B cell (primary cell): ENCODE measurements around the gene TBC1D14.

ENCODE experiments used
- EZH2 ChIP-seq: IDR thresholded peaks from 2 replicates; pipeline ENCODE4 v1.6.1; 2012; ENCODE audit warnings: borderline replicate concordance, low read depth, mild to moderate bottlenecking, moderate library complexity, low read length; ENCODE audit not compliant: insufficient read depth, poor library complexity, severe bottlenecking
- TF ChIP-seq, protein P1 (sequence below): fragments of 200-600 bp; IDR thresholded peaks from one replicate; pipeline ENCODE4 v1.8.0; 2022; ENCODE audit warnings: antibody characterized with exemption, mild to moderate bottlenecking

DNA sequence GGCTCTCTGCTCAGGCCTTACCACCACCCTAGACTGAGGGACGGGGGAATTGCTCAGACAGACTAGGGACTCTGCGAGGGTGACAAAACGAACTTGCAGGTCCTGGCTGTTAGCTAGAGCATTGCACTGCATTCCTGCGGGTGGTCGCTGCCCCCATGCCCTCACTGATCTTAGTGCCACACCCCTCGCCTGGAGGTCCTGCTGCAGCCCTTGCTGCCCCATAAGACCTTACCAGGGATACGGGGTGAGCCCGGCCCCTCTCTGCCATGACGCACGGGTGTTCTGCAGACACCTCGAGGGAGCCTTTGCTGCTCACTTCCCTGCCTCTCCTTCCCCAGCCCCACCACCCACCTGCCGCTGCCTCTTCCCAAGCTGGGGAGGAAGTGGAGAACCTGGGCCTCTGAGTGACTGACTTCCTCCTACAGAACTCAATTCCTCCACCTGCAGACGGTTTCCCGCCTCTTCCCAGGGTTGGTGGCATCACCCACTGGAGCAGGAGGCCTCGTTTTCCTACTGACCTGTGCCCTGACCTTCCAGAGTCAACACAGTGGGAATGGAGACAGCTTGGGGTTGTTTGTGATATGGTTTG, 19.8 kb upstream of the TBC1D14 start:
- TF ChIP-seq, protein P1, sequence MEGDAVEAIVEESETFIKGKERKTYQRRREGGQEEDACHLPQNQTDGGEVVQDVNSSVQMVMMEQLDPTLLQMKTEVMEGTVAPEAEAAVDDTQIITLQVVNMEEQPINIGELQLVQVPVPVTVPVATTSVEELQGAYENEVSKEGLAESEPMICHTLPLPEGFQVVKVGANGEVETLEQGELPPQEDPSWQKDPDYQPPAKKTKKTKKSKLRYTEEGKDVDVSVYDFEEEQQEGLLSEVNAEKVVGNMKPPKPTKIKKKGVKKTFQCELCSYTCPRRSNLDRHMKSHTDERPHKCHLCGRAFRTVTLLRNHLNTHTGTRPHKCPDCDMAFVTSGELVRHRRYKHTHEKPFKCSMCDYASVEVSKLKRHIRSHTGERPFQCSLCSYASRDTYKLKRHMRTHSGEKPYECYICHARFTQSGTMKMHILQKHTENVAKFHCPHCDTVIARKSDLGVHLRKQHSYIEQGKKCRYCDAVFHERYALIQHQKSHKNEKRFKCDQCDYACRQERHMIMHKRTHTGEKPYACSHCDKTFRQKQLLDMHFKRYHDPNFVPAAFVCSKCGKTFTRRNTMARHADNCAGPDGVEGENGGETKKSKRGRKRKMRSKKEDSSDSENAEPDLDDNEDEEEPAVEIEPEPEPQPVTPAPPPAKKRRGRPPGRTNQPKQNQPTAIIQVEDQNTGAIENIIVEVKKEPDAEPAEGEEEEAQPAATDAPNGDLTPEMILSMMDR, result no peak
- TF ChIP-seq EZH2, result no peak
